Tibial artery (tissue), 4 donors: Measurements from ENCODE around the gene ZPR1.
"Not testable (repeated sequence)": the region's sequence is repeated elsewhere in the genome, so short reads cannot be mapped to it uniquely, and the experiment has no call there.

Experiments used
- DNase-seq, 2 donors: peaks; one replicate each; pipeline ENCODE4 v3.0.0-alpha.2; 2019
- H3K27ac ChIP-seq, 2 donors: fragments of 200-600 bp; sonication (generic) in 1 of 2; 1 replicate in 1 of 2; 2 replicates in 1 of 2; pipeline ENCODE4 v1.5.1; 2018 to 2019; ENCODE audit warnings: mild to moderate bottlenecking in 1 of 2
- H3K27me3 ChIP-seq, 2 donors: fragments of 200-600 bp; sonication (generic) in 1 of 2; one replicate each; pipeline versions ENCODE4 v1.5.1 to v1.6.0; 2016 to 2019
- H3K36me3 ChIP-seq, 3 donors: fragments of 200-600 bp; sonication (generic) in 2 of 3; one replicate each; pipeline ENCODE4 v1.5.1; 2016 to 2019; ENCODE audit warnings: mild to moderate bottlenecking in 2 of 3
- H3K4me1 ChIP-seq, 4 donors: fragments of 200-600 bp; sonication (generic) in 2 of 4; 1 replicate in 3 of 4; 2 replicates in 1 of 4; pipeline ENCODE4 v1.5.1; 2016 to 2019
- H3K4me3 ChIP-seq, 2 donors: fragments of 200-600 bp; sonication (generic) in 1 of 2; 1 replicate in 1 of 2; 2 replicates in 1 of 2; pipeline ENCODE4 v1.5.1; 2018 to 2019; ENCODE audit warnings: mild to moderate bottlenecking in 2 of 2
- H3K9me3 ChIP-seq, 3 donors: fragments of 200-600 bp; sonication (generic) in 1 of 3; one replicate each; pipeline ENCODE4 v1.5.1; 2016 to 2019
- CTCF ChIP-seq, 2 experiments: fragments of 200-600 bp in 1 of 2; fragments of 450-650 bp in 1 of 2; IDR thresholded peaks; one replicate each; pipeline ENCODE4 v1.5.1; 2017 to 2019; ENCODE audit warnings: antibody characterized with exemption in 2 of 2, mild to moderate bottlenecking in 1 of 2, moderate library complexity in 1 of 2
- intact Hi-C: fragments of 100-400 bp; cut with DNase I; formaldehyde crosslinking; loops from one replicate; pipeline ENCODE4 v1.15.0; 2023; ENCODE audit warnings: low total_unique reads

The ZPR1 gene

GRCh38 chr11:116808262-116809175 is 20.7 kb upstream of the ZPR1 start:
- Histone ChIP-seq H3K27ac (no peak overlapping the region), H3K27me3 (no peaks in the 10 kb centered on the region), H3K4me1 (no peaks in the 10 kb centered on the region), H3K36me3 (no peaks in the 10 kb centered on the region), H3K4me3 (no peak overlapping the region), H3K9me3 (no peaks in the 10 kb centered on the region)
- DNase-seq: no peak
- TF ChIP-seq CTCF (IDR thresholded peaks at IDR 0.05): no peak
- intact Hi-C loops: no loop called here

GRCh38 chr11:116807601-116808261 is 19.9 kb upstream of the ZPR1 start:
- Histone ChIP-seq H3K4me1 (no peaks in the 10 kb centered on the region), H3K4me3 (no peak overlapping the region), H3K27ac (no peak overlapping the region), H3K27me3 (no peaks in the 10 kb centered on the region), H3K9me3 (no peaks in the 10 kb centered on the region), H3K36me3 (no peaks in the 10 kb centered on the region)
- no peak for TF ChIP-seq CTCF (IDR thresholded peaks at IDR 0.05)
- intact Hi-C loops: no loop called here
- no peak for DNase-seq

GRCh38 chr11:116804001-116804400 is 16.2 kb upstream of the ZPR1 start:
- intact Hi-C loops: no loop called here
- no peak for TF ChIP-seq CTCF (IDR thresholded peaks at IDR 0.05)
- H3K27ac ChIP-seq: no peak overlapping the region

GRCh38 chr11:116801662-116802061 is 13.8 kb upstream of the ZPR1 start:
- H3K36me3 ChIP-seq, H3K9me3 ChIP-seq, DNase-seq, H3K4me3 ChIP-seq, H3K4me1 ChIP-seq, H3K27ac ChIP-seq, intact Hi-C loops: not testable (repeated sequence)
- H3K27me3 ChIP-seq: peaks cover 0 to 13% of the 10 kb centered on the region in 2 donors

More at GRCh38 chr11:116804001-116804400, 16.2 kb upstream of the ZPR1 start:
- no peaks in the 10 kb centered on the region for H3K36me3 ChIP-seq
- H3K27me3 ChIP-seq: peaks cover 0 to 13% of the 10 kb centered on the region in 2 donors
- DNase-seq: no peak
- H3K9me3 ChIP-seq: no peaks in the 10 kb centered on the region
- H3K4me3 ChIP-seq: no peak overlapping the region
- no peaks in the 10 kb centered on the region for H3K4me1 ChIP-seq

- TF ChIP-seq CTCF (IDR thresholded peaks at IDR 0.05): no peak
- Histone ChIP-seq H3K27me3 (peaks cover 0 to 13% of the 10 kb centered on the region in 2 donors), H3K4me3 (no peak overlapping the region), H3K27ac (no peak overlapping the region), H3K36me3 (no peaks in the 10 kb centered on the region), H3K9me3 (no peaks in the 10 kb centered on the region), H3K4me1 (no peaks in the 10 kb centered on the region)
- no peak for DNase-seq
- intact Hi-C loops: no loop called here
These were observed 12.8 kb upstream of the ZPR1 start for GRCh38 chr11:116800610-116801009.

- DNase-seq: no peak
- intact Hi-C loops: no loop called here
- H3K27me3 ChIP-seq: peaks cover 0 to 13% of the 10 kb centered on the region in 2 donors
- no peak for TF ChIP-seq CTCF (IDR thresholded peaks at IDR 0.05)
- H3K27ac ChIP-seq: no peak overlapping the region
- no peaks in the 10 kb centered on the region for H3K4me1 ChIP-seq
- no peaks in the 10 kb centered on the region for H3K36me3 ChIP-seq
- no peak overlapping the region for H3K4me3 ChIP-seq
- no peaks in the 10 kb centered on the region for H3K9me3 ChIP-seq
These were observed 10.5 kb upstream of the ZPR1 start for GRCh38 chr11:116798368-116798767.
